Stimulated activated CD4-positive, alpha-beta T cell treated with anti-CD3 and anti-CD28 coated beads, Interleukin-15, amount 100 ng/mL, for 48 hours (primary cell): Measurements from ENCODE around the gene ISG15.
A peak's percentile ranks its signal among the peaks of the same experiment; 100 is the strongest.
"Not testable (repeated sequence)": the region's sequence is repeated elsewhere in the genome, so short reads cannot be mapped to it uniquely, and the experiment has no call there.

Experiments used
- DNase-seq, 2 donors: peaks; one replicate each; pipeline ENCODE4 v3.0.0-alpha.2; 2020; ENCODE audit warnings: low read depth in 2 of 2

Gene ISG15

DNA sequence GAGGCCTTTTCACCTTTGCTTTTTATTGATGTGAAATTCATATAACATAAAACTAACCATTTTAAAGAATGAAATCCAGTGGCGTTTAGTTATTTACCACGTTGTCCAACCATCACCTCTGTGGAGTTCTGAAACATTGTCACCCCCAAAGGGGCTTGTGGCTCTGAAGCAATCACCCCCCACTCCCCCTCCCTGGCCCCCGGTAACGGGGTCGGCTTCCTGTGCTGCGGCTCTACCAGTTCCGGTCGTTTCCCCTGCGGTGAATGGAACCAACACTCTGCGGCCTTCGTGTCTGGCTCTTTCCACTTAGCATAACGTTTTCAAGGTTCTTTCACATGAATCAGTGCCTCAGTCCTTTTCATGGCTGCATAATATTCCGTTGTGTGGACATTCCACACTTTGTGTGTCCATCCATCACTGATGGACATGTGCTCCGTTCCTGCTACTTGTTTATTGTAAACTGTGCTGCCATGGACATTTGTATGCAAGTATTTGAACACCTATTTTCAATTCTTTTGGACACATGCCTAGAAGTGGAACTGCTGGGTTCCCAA is 1.8 kb upstream of the ISG15 start:
- DNase-seq, result no peak

DNA sequence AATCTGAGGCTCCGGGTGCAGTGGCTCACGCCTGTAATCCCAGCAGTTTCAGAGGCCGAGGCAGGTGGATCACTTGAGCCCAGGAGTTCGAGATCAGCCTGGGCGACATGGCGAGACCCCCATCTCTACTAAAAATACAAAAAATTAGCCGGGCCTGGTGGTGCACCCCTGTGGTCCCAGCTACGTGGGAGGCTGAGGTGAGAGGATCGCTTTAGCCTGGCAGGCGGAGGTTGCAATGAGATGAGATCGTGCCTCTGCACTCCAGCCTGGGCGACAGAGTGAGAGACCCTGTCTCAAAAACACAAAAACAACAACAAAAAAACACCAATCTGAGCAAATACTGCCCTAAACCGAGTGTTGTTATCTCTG is 577 bp upstream of the ISG15 start:
- not testable (repeated sequence) for DNase-seq

DNA sequence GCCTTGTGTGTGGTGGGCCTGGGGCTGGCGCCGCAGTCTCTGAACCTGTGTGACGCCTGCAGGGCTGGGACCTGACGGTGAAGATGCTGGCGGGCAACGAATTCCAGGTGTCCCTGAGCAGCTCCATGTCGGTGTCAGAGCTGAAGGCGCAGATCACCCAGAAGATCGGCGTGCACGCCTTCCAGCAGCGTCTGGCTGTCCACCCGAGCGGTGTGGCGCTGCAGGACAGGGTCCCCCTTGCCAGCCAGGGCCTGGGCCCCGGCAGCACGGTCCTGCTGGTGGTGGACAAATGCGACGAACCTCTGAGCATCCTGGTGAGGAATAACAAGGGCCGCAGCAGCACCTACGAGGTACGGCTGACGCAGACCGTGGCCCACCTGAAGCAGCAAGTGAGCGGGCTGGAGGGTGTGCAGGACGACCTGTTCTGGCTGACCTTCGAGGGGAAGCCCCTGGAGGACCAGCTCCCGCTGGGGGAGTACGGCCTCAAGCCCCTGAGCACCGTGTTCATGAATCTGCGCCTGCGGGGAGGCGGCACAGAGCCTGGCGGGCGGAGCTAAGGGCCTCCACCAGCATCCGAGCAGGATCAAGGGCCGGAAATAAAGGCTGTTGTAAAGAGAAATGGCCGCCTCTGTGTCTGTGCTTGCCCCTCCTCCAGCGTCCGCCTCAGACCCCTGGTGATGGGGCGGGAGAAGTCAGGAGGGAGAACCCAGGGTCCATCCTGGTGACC is 788 bp downstream of the ISG15 start:
- no peak for DNase-seq

- DNase-seq, result no peak
Observed at GRCh38 chr1:1014799-1015681, 1.7 kb downstream of the ISG15 start.

- not testable (repeated sequence) for DNase-seq
Observed at GRCh38 chr1:1017397-1018320, 4.4 kb downstream of the ISG15 start.

DNA sequence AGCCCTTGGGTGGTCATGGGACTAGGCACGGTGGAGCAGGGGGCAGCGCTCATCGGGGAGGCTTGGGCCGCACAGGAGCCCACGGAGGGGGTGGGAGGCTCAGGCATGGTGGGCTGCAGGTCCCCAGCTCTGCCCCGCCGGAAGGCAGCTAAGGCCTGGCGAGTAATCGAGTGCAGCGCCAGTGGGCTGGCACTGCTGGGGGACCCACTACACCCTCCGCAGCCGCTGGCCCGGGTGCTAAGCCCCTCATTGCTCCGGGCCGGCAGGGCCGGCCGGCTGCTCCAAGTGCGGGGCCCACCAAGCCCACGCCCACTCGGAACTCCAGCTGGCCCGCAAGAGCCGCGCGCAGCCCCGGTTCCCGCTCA is 5.0 kb downstream of the ISG15 start:
- not testable (repeated sequence) for DNase-seq

DNA sequence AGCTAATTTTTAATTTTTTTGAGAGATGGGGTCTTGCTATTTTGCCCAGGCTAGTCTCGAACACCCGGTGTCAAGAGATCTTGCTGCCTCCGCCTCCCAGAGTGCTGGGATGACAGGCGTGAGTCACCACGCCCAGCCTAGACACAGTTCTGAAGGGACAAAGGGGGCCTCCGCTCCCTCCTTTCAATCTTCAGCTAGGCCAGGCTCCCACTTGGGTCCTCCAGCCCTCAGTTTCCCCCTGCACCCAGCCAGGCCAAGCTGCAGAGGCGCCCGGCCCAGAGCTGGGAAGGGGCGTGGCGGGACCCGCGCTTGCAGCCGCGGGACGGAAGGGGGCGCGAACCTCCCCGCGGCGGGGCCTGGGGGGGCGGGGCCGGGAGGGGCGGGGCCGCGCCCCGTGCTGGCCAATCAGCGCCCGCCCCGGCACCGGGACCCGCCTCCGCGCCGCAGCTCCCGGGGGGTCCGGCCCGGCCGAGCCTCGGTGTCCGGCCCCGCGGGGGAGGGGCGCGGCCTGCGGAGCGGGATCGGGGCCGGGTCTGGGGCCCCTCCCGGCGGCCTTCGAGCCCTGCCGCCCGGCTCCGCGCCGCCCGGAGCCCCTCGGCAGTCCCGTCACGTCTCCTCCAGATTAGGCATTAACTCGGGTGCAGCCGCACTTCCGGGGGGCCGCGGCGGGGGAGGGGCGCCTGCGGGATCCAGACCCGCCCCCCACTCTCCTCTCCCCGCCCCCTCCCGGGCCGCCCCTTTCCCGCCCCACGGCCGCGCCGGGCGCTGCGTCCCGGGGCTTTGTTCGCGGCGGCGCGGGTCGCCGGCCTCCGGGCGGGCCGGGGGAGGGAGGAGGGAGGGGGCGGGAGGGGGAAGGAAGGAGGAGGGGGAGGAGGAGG is 6.1 kb downstream of the ISG15 start:
- peak; percentile 45 to 75 for DNase-seq

- DNase-seq, result no peak
Observed at GRCh38 chr1:1020000-1020404, 6.7 kb downstream of the ISG15 start, which contains the start of gene AGRN. Gene AGRN, plus strand, starts transcription at chr1:1020120. Its CDS starts 53 bp downstream, at chr1:1020173.

- no peak for DNase-seq
Observed at GRCh38 chr1:1020415-1021009, 7.2 kb downstream of the ISG15 start.

- DNase-seq, result no peak
Observed at GRCh38 chr1:1021010-1021919, 8.0 kb downstream of the ISG15 start.

GRCh38 chr1:1021920-1022259 is 8.6 kb downstream of the ISG15 start:
- no peak for DNase-seq

DNA sequence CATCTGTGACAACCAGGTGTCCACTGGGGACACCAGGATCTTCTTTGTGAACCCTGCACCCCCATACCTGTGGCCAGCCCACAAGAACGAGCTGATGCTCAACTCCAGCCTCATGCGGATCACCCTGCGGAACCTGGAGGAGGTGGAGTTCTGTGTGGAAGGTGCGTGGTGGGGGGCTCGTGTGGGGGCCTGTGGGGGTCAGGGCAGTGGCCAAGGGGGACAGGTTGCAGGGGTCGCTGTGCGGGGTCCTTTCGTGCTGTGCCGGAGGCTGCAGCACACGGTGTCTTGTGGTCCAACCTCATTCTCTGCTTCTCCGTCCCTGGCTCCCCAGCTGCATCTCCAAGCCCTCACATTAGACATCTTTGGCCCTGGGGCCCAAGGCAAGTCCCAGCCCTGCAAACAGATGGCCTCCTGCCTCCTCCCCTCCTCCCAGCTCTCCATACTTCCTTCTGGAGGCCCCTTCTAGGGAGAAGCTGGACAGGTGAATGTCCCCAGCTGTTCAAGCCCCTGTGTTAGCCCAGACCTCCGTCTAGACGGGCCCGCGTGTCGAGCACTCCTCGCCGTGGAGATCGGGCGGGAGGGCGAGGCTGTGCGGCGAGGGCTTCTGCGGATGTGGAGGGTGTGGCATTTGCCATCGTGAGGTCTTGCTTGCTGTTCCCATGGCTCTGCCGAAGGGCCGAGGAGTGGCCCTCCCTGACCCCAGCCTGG is 9.2 kb downstream of the ISG15 start:
- DNase-seq, result no peak

- no peak for DNase-seq
Observed at GRCh38 chr1:1023700-1024099, 10.4 kb downstream of the ISG15 start.

DNA sequence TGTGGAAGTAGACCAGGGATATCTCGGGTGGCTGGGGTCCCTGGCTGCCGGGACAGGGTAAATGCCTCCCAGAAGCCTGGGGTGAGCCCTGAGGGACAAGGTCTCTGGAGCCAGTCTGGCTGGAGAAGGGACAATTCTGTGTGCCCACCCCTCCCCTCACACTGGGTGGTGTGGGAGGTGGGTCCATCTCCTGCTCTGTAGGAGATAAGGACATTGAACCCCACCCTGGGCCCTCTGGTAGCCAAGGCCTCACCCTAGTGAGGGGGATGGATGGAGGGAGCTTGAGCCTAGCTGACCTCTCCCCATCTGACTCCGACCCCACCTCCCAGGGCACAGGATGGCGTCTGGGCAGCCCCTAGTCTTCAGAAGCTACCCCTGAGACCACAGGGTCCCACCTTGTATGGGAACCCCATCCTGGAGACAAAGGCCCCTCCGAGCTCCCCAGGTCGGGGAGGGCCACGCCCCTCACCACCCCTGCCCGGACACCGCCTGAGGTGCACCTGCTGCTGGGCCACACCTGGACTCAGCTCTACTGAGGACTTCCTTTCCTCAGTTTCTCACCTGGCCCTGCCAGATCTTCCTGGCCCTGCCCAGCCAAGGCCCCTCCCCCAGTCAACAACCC is 11.0 kb downstream of the ISG15 start:
- no peak for DNase-seq

DNA sequence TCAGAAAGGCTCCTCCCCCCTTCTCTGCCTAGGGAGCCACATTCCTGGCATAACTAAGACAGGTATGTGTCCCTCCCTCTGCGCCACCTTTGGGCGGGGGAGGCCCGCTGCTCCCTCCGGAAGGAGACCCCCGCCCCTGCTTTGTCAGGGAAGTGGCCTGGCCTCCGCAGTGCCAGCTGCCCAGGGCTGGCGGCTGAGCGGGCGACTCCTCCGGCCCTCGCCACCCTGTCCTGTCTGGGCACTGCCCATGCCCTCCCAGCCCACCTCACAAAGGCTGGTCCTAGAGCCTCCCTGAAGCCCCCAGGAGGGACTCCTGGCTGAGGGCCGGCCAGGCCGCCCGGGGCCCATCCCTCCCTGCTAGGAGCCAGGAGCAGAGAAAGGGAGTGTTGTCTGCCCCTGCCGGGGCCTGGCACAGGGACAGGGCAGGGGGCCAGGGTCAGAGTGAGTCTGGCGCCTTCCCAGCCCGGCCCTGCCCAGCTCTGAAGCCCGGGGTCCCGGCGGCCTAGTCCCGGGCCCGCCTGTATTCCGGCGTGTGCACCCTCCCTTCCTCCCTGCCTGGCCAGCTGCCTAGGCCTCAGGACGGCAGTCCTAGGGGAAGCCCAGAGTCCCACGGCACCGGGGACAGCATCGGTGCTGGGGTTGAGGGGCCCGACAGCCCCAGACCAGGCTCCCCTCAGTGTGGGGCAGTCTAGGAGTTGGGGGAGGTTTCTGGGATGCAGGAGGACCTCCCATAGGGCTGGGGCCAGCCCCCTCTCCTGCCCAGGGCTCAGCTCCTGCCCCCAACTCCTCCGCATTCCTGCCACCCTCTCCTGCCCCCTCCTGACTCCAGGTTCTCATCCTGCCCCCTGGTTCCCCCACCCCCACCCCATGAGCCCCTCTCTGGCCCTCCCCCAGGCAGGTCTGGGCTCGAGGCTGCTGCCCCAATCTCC is 11.7 kb downstream of the ISG15 start:
- no peak for DNase-seq

DNA sequence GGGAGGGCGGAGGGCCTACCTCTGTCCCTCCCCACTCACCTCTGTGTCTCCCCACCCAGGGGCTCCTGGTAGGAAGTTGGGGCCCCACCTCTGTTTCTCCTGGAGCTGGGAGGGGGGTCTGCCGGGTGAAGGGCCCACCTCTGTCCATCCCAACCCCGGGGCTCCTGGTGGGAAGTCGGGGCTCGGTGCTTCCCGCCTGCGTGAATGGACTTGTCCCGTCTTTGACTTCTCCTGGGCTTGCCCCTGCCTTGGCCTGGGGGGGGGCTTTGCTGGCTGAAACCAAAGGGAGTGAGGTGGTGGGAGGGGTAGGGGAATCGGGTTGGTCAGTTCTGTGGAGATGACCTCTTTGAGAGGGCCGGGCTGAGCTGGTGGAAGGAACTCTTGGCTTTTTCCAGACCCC is 12.4 kb downstream of the ISG15 start:
- no peak for DNase-seq
